GM12891 (cell line): ENCODE results near the gene SLC25A21.

Experiments
- DNase-seq: peaks from one replicate; pipeline ENCODE4 v3.0.0; 2011; ENCODE audit warnings: low spot score; ENCODE audit not compliant: insufficient read length
- FAIRE-seq: peaks from 2 replicates; lab custom pipeline; 2011; peaks lifted over from hg19 to GRCh38; lab: Jason Lieb, UNC
- PAX5 ChIP-seq: IDR thresholded peaks from 2 replicates; pipeline ENCODE4 v1.6.1; 2011; ENCODE audit warnings: low read length, moderate library complexity, mild to moderate bottlenecking; ENCODE audit not compliant: insufficient read depth, severe bottlenecking
- POLR2A ChIP-seq: IDR thresholded peaks from 2 replicates; pipeline ENCODE4 v1.6.1; 2011; ENCODE audit warnings: low read depth, low read length, control low read depth
- POLR2AphosphoS5 ChIP-seq: IDR thresholded peaks from 2 replicates; pipeline ENCODE4 v1.6.1; 2011; ENCODE audit warnings: low read depth, low read length, control low read depth
- POU2F2 ChIP-seq: IDR thresholded peaks from 2 replicates; pipeline ENCODE4 v1.6.1; 2011; ENCODE audit warnings: low read depth, mild to moderate bottlenecking, control low read depth, low read length, moderate library complexity
- SPI1 ChIP-seq: IDR thresholded peaks from 2 replicates; pipeline ENCODE4 v1.6.1; 2011; ENCODE audit warnings: low read depth, low read length, control low read depth
- TAF1 ChIP-seq: IDR thresholded peaks from 2 replicates; pipeline ENCODE4 v1.6.1; 2011; ENCODE audit warnings: low read depth, low read length, control low read depth

Gene SLC25A21

GRCh38 chr14:37047996-37048395 is 124.4 kb downstream of the SLC25A21 start:
- DNase-seq (no peak), FAIRE-seq (no peak)
- TF ChIP-seq POLR2A (no peak), TAF1 (no peak), SPI1 (no peak), POLR2AphosphoS5 (no peak), POU2F2 (no peak), PAX5 (no peak)

DNA sequence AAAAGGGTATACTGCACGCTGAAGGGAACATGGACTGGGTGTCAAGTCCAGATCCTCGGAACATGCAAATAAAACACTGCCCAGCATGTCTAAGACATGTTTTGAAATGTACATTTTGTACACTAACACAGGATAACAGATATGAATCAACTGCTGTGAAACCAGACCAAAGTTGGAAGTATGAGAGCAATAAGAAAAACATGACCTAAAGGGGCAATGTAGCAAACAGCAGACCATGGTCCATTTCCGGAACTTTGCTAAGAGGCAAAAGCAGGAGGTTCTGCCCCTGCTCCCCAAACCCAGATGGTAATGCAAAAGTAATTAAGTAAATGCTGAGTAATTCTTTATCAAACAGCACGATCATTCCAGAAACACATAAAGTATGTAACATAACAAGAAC is 125.2 kb downstream of the SLC25A21 start:
- FAIRE-seq: no peak
- no peak for TF ChIP-seq POU2F2
- TF ChIP-seq TAF1: no peak
- TF ChIP-seq SPI1: no peak
- no peak for TF ChIP-seq PAX5
- no peak for TF ChIP-seq POLR2A
- TF ChIP-seq POLR2AphosphoS5: no peak
- DNase-seq: no peak

- FAIRE-seq (no peak), DNase-seq (no peak)
- no peak for TF ChIP-seq POLR2A
- no peak for TF ChIP-seq POU2F2
- TF ChIP-seq PAX5: no peak
- no peak for TF ChIP-seq TAF1
- TF ChIP-seq SPI1: no peak
- no peak for TF ChIP-seq POLR2AphosphoS5
These were observed 125.6 kb downstream of the SLC25A21 start for GRCh38 chr14:37046815-37047214.

- DNase-seq (no peak), FAIRE-seq (no peak)
- TF ChIP-seq POLR2A (no peak), PAX5 (no peak), POLR2AphosphoS5 (no peak)
These were observed 126.9 kb downstream of the SLC25A21 start for GRCh38 chr14:37045340-37046061.

DNA sequence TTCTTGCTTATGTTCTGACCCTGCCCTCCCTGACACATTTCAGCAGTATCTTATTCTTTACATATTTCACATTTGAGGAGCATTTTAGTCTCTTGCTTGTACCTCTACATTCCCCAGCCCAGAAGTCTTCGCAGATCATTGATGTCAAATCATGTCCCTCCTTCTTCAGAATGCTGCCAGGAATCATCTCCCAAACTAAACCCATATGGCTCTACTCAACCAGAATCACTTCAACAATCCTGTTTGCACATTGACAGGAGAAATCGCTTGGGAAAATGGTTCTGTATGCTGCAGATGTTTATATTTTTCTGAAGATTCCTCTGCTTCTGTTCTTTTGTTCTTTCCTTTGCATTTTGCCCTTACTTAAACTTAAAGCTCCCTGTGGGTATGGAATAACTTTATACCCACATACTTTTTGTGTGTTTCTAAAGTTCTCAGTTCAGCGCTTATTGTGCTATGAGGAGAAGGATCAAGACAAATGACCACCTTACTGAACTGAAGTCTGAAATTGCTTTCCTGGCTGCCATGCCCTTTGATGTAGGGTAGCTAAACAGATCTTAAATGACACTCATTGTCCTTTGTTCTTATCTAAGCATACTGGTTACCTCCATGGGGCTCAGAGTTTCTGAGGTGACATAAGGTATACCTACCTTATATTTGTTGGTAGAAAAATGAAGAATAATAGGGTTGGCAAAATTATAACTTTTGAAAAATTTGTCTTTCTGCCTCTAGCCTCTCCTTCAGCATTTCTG is 134.6 kb downstream of the SLC25A21 start:
- FAIRE-seq (no peak), DNase-seq (no peak)

GRCh38 chr14:37036669-37037341 is 135.6 kb downstream of the SLC25A21 start:
- DNase-seq (no peak), FAIRE-seq (no peak)
- TF ChIP-seq POU2F2 (no peak), TAF1 (no peak), POLR2A (no peak)

More for the DNA sequence above, 134.6 kb downstream of the SLC25A21 start:
- TF ChIP-seq POU2F2 (no peak), TAF1 (no peak)

GRCh38 chr14:37035401-37035800 is 137.0 kb downstream of the SLC25A21 start:
- DNase-seq: no peak
- no peak for FAIRE-seq
- TF ChIP-seq TAF1 (no peak), PAX5 (no peak), SPI1 (no peak), POLR2A (no peak), POLR2AphosphoS5 (no peak), POU2F2 (no peak)

DNA sequence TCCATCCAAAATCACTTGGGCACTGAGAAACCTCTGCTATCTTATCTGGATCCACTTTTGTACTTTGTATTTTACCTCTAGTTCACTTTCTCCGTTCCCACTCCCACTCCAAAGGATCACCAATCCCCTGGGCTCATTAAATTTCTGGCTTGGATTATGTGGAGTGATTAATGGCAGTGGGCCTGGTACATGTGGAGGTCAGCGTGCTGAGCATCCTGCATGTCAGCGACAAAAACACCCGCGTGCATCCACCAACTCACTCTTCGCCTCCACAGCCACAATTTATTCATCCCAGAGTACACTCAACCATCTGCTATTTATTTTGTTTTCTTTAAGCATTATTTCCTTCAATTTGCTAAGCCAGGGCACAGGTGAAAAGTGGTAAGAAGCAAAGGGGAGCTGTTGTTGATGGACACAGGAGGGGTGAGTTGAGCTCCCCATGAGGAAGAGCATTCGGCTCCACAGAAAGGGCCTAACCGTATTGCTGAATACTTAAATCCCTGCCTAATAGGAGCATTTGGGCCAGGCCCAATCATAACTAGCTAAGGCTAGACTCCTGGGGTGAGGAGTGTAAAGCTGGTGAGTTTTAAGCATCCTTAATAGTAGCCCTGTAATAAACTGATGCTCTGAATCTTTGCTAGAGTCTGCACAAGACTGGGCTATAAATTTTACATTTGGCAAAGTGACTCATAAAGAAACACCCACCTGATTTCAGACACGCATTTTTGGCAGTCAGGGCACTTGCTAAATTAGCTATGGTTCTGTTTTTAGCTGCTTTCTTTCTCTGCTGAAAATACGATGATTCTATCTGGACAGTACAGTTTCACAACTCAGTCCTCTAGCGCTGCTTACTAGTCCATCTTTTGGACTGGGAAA is 137.8 kb downstream of the SLC25A21 start:
- no peak for FAIRE-seq
- DNase-seq: no peak
- TF ChIP-seq POLR2AphosphoS5 (no peak), SPI1 (no peak), POLR2A (no peak), POU2F2 (no peak), TAF1 (no peak), PAX5 (no peak)

DNA sequence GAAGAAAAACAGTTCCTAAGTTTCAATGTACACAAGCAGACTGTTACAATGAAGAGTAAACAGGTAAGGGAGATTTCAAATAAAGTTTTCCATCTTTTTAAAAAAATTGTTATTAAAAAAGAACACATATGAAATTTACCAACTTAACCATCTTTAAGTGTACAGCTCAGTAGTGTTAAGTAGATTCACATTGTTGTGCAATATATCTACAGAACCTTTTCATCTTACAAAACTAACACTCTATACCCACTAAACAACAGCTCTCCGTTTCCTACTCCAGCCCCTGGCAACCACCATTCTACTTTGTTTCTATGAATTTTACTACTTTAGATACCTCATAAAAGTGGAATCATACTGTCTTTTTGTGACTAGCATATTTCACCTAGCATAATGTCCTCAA is 139.5 kb downstream of the SLC25A21 start:
- FAIRE-seq: no peak
- TF ChIP-seq PAX5 (no peak), SPI1 (no peak)
- no peak for DNase-seq
